ENCODE measurements around the gene DDX51.

DNA sequence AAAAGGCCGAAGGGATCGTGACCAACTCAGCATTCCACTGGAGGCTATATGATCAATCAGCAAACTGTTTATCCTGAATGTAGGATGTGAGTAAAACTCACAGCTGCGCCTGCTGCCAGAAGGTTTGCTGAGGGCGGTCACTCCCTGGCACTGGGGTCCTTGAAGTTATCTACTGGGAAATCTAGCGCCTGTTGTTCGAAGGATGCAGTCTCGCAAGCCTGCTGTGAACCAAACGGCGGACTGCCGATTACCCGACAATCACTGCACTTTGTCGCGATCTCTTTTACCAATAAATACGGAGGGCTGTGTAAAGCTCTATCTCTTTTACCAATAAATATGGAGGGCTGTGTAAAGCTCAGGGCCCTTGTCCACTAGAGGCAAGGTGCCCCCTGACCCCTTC lies 12.9 kb downstream of the DDX51 start:
- TF ChIP-seq CTCF (IDR thresholded peaks at IDR 0.05; ENCODE audit: insufficient read depth, low read length) (no peak), GABPA (IDR thresholded peaks at IDR 0.05; ENCODE audit: low read depth) (no peak)
